GM19463 (cell line): ENCODE measurements around the gene ELOVL1.

Experiments
- ATAC-seq: cut with Tn5 transposase; IDR thresholded peaks from one replicate; pipeline ENCODE4 v1.9.1; 2021; ENCODE audit warnings: mild to moderate bottlenecking, moderate library complexity; ENCODE audit not compliant: unreplicated experiment

The ELOVL1 gene

DNA sequence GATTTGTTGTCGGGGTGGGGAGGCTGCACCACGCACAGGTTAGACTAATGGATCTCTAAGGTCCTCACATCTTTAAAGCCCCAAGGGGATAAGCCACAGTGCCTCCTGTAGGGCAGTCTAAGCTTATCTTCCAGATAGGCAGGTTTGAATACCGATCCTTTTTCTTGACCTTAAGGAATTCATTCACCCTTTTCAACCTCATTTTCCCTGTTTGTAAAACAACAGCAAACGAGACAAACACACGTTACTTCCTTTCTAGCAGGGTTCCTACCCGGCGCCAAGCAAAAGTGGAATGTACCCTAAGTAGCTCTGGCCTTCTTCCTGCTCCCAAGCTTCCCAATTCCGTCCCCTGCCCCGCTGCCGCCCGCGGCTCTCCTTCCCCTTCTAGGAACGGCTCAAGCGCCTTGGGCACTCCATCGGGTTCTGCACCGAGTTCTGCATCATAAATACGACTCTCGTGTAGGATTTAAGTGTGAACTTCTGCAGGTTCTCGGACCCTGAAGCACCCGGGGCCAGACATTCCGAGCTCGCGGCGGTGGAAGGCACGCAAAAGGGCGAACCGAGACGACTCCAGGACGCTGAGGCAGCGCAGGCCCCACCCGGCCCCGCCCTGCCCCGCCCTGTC lies 9.6 kb downstream of the ELOVL1 start:
- ATAC-seq: peak; percentile 3

DNA sequence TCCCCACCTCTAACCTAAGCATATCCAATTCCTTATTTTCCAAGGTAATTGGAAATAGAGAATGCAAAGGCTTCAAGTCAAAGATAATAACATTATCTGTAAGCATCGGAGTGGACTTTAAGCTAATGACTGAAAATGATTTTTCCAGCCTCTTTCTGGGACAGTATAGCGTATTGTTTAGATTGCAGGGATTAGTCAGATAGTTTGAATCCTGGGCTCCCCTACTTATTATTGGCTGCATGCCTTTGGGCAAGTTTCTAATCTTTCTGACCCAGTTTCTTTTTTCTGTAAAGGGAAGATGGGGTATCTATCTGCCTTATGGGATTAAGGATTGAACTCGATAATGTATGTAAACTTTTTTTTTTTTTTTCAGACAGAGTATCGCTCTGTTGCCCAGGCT lies 10.6 kb downstream of the ELOVL1 start:
- ATAC-seq: no peak

DNA sequence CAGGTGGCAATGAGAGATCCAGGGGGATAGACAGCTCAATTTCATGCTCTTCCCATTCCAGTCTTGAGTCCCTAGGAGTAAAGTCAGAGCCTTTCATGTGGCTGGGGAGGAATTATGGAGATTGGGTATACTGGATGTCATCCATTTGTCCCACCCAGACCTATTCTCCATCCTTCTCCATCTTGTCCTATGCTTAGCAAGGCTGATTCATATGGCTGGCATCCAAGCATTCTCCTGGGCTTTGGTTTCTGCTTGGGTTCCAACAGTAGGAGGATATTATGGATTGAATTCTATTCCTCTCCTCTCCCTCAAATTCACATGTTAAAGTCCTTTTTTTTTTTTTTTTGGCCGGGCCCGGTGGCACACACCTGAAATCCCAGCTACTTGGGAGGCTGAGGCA lies 12.9 kb downstream of the ELOVL1 start:
- no peak for ATAC-seq

DNA sequence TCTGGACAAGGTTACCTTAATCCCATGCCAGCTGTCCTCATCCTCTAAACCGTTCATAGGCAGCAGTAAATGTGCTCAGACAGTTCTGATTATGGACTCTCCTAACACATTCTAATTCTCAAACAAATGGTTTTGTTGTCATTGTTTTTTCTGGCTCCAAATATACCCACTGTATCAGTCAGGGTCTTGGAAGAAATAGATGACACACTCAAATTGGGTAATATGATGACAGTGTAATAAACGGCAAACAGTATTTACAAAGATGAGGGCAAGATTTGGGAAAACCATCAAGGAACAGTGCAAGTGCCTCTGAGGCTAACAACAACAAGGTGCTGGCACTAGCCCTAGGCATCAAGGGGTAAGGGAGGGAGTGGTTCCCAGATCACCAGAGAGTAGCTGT lies 13.3 kb downstream of the ELOVL1 start:
- ATAC-seq: no peak

DNA sequence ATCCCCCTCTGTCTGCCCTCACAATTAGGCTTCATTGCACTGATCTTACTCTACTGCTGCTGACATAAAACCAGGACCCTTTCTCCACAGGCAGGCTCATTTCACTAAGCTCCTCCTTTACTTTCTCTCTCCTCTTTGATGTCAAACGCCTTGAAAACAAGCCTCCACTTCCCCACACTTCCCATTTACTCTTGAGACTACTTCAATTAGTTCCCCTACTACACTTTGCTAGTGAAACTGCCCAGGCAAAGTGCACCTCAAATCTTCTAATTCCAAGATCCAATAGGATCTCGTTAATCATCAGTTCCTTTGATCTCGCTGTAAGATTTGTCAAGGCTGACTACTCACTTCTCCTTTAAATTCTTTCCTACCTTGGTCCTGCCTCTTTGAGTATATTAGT lies 14.9 kb downstream of the ELOVL1 start:
- ATAC-seq: no peak

DNA sequence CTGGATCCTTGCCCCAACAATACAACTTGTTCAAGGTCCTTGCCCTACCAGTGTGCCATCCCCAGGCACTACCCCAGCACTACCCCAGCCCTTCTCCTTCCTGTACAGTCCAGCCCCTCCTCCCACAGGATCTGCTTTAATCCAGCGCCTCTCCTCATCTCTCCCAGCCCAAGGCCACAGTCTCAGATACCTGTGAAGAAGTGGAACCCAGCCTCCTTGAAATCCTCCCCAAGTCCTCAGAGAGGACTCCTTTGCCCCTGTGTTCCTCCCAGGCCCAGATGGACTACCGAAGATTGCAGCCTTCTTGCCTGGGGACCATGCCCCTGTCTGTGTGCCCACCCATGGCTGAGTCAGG lies 15.5 kb downstream of the ELOVL1 start:
- no peak for ATAC-seq

DNA sequence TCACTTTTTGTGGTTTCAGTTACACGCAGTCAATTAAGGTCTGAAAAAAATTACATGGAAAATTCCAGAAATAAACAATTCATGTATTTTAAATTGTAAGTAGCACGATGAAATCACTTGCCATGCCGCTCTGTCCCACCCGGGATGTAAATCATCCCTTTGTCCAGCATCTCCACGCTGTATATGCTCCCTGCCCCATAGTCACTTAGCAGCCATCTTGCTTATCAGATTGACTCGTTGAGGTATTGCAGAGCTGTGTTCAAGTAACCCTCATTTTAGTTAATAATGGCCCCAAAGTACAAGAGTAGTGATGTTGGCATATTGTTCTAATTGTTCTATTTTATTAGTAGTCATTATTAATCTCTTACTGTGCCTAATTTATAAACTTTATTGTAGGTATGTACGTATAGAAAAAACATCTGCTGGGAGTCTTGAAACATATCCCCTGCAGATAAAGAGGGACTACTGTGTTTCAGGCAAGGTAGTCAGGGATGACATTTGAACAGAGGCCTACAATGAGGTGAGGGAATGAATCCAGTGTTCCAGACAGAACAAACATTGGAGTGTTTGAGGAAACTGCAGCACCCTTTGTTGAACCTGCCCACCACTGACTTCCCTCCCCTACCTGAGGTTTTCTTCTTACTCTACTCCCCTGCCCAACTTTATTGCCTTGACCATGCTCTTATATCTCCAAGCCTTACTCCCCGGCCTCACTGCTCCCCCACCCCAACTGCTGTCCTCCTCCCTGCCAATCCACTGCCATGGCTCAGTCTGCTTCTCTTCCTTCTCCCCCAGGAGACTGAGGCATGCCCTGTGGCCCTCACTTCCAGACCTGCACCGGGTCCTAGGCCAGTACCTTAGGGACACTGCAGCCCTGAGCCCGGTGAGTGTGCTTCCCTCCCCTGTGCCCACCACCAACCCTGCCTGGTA lies 16.1 kb downstream of the ELOVL1 start:
- no peak for ATAC-seq

DNA sequence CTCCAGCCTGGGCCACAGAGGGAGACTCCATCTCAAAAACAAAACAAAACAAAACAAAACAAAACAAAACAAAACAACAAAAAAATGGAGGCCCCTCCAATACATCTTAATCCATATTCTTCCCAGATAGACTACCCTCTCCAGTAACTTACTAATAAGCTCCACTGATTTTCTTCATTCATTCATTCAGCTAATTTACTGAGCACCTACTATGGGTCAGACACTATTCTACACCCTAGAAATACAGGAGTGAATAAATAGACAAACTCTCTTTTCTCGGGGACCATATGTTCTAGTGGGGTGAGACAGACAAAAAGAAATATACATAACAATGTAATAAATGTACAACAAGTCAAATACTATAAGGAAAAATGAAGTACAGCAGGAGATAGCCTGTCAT lies 16.8 kb downstream of the ELOVL1 start:
- no peak for ATAC-seq

DNA sequence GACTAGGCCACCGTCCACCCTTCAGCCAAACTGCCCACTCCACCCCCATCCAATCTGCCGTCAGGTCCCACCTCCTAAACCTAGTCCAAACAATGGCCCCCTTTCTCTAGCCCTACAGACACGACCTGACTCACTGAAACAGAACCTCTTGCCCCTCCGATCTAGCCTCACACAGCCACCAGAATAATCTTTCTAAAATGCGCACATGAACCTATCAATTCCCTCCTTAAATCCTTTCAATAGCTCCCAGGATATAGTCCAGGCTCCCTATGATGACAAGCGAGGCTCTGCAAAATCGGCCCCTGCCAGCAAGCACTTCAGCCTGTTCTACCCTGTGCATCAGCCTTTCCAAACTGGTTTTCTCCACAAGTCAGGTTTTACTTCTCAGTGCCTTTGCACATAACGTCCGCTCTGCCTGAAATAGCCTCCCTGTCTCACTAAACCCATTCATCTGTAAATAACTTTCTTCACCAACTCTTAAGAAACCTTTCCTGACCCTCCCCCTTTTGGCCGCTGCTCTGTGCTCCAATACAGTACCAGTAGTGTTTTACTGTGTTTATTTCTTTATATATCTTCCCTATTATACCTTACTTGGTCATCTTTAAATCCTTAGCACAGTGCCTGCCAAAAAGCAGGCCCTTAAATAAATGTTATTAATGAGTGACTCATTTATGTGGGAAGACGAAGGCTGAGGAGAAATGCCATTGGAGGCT lies 18.1 kb downstream of the ELOVL1 start:
- no peak for ATAC-seq

DNA sequence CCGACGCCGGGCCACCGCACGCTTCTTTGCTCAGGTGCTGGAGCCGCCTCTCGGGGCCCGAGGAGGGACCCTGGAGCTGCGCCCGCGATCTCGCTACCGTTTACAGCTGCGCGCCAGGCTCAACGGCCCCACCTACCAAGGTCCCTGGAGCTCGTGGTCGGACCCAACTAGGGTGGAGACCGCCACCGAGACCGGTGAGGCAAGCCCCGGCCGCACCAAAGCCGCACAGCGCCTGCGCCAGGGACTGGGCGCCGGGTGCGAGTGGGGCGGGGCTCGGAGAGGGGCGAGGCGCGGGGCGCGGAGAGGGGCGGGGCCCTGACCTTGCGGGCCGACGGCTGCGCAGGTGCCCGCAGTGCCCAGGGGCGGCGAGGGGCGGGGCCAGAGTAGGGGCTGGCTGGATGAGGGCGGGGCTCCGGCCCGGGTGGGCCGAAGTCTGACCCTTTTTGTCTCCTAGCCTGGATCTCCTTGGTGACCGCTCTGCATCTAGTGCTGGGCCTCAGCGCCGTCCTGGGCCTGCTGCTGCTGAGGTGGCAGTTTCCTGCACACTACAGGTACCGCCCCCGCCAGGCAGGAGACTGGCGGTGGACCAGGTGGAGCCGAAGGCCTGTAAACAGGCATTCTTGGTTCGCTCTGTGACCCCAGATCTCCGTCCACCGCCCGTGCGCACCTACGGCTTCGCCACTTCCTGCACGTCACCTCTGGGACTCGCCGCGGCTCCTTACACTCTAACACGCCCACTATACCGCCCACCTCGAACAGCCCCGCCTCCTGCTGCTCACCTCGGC lies 18.8 kb downstream of the ELOVL1 start:
- peak; percentile 65 for ATAC-seq

DNA sequence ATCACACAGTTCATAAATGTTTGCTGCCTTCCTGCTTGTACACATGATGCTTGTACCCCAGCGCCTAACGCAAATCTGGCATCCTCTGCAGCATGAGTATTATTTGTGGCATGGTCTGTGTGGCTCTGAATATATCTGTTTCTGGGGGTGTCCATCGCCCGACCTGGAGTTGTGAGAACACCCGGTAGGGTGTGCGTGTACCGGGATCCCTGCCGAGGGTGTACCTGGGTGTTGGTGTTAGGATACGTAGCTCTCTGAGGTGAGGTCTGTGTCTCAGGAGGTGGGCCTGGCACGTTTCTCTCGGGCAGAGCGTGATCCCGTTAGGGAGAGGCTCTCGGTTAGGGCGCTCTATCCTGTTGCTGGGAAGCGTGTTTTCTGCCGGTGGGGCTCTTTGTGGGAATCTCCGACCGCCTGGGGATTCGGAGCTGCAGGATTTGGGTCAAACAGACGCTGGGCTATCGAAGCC lies 19.4 kb downstream of the ELOVL1 start:
- no peak for ATAC-seq

DNA sequence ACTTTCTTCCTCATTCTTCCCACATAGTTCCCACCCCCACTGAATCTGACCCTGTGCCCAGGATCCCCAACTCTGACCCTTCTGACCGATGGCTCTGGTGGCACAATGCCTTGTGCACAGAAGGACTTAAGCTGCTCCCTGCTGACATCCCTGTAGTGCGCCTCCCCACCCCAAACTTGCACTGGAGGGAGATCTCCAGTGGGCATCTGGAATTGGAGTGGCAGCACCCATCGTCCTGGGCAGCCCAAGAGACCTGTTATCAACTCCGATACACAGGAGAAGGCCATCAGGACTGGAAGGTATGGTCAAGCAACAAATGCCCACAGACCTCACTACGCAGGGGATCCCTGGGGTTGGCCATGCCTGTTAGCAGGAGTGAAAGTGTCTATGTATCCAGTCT lies 21.2 kb downstream of the ELOVL1 start:
- no peak for ATAC-seq

DNA sequence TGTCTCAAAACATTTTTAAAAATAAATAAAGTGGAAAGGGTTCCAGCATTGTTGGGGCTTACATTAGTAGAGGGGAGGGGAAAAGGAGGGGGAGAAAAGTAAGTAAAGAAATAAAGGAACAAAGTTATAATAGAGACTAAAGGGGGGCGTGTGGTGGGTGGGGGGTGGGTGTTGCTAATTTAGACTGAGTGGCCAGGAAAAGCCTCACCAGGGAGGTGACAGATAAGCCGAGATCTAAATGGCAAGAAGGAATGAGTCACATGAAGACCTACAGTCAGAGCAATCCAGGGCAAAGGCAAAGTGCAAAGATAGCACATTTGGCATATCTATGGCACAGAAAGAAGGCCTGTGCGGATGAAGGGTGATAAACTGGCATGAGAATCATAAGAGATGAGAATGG lies 22.7 kb downstream of the ELOVL1 start:
- ATAC-seq: no peak

DNA sequence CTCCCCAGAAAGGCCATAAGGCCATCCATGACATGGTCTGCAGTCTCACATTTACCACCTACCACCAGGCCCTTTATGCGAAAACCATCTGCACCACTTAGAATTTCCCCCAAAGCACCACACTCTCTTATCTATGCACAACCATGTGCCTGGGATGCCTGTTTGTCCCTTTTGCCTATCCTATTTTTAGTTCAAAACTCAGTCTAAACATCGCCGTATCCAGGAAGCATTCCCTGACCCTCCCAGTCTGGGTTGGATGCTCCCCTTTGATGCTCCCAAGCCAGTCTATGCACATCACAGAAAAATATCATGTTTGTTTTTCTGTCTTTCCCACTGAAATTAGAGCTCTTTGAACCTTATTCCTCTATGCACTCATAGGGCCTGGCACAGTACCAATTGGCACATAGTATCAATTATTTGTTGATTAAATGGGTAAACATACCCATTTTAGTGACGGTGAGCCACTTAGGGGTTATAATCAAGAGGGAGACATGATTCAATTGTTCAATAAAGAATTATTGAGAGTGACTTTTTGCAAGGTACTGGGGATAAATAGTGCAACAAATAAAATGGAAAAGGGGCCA lies 23.5 kb downstream of the ELOVL1 start:
- ATAC-seq: no peak

DNA sequence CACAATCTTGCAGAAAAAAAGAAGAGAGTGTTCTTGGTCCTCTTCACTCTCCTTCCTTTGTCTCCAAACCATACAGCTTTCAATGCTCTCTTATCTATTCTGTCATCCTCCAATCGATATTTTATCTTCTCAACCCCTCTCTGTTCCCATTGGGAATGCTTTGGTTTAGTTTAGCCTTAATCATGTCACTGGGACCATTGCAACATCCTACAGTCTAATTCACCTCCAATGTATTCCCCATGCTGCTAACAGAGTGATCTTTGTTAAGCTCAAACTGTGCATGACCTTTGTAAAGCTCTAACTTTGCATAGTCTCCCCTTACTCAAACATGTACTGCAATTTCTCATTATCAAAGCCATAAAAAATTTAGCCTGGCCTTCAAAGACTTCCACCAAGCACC lies 27.3 kb downstream of the ELOVL1 start:
- ATAC-seq: no peak

DNA sequence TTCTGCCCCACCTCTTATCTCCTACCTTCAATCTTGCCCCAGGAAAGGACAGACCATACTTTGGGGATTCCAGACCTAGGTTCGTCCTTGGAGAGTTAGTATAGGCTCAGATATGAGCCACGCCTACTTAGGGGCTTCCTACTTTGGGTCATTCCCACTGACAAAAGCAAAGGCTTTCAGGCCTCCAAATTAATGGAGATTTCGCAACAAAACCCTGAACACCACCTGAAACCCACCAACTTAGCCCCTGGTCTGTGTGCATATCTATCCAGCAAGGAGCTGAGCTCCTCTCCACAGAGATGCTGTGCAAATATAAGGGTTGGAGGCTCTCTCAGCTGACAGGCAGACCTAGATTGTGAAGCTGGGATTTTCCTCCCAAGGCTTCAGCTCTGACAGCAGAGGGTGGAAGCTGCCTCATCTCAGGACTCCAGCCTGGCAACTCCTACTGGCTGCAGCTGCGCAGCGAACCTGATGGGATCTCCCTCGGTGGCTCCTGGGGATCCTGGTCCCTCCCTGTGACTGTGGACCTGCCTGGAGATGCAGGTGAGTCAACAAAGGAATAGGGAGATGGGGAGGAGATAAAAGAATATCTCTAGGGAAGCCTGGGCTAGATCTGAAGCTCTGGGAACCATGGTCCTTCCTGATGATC lies 28.1 kb downstream of the ELOVL1 start:
- no peak for ATAC-seq

DNA sequence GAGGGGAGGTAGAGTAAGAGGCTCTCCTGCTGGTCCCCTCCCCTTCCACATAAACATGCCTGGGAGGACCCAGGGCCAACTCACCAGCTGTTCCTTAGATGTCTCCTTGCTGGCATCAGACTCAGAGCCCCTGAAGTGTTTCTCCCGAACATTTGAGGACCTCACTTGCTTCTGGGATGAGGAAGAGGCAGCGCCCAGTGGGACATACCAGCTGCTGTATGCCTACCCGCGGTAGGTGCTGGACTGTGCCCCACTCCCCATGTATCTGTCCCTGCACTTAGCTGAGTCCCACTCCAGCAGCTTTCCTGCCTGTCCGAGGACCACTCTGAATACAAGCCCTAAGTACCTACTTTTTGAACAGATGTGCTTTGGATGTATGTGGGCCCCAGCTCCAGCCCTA lies 29.8 kb downstream of the ELOVL1 start:
- no peak for ATAC-seq

DNA sequence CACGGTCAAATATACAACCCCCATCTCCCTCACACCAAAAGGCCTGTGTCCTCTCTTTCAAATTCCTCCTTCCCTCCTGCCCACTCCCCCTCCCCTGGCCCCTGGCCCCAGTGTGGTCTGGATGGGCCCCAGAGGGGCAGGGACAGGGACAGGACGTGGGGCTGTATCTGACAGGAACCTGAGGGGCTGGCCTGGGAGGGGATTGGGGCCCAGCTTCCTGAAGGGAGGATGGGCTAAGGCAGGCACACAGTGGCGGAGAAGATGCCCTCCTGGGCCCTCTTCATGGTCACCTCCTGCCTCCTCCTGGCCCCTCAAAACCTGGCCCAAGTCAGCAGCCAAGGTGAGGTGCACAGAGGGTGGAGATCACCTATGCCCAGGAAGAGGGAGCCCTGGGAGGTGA lies 30.2 kb downstream of the ELOVL1 start, which contains the start of gene MPL:
Gene MPL (plus strand): TSS at position 231 of the 400 bp plus-strand sequence. CDS start 31 bp downstream, at position 262.
- no peak for ATAC-seq

DNA sequence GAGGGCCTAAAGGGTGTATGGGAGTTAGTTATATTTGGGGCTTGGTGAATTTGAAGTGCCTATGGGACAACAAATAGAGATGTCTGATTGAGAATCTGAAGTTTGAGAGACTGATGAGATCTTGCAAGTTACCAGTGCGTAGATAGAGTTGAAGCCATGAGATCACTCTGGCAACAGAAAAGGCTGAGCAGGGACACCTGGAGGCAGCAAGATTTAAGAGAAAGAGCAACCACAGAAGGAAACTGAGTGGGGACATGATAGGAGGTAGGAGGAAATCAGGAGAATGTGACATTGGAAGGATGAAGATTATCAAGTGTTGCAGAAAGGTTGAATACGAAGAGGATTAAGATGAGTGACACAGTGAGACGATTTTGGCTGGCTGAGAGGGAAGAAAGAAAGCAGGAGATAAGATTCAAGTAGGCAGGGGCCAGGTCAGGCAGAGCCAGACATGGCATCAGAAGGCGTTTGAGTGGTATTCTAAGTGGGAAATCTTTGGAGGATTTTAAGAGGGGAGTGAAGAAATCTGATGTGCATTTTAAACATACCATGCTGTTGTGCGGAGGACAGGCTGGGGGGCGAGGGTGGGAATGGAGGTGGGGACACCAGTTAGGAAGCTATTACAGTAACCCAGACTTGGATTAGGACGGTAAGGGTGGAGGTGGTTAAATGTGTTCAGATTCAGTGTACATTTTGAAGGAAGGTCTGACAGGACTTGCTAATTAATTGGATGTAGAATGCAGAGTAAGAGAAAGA lies 33.2 kb downstream of the ELOVL1 start:
- no peak for ATAC-seq
